Effector CD8-positive, alpha-beta T cell (primary cell): ENCODE measurements around the gene BABAM2.

Source experiments
- DNase-seq: peaks from one replicate; lab custom pipeline; 2025; lab: John Stamatoyannopoulos, UW

Gene BABAM2

GRCh38 chr2:28128281-28128950 lies 237.9 kb downstream of the BABAM2 start:
- no peak for DNase-seq

- no peak for DNase-seq
These were observed 239.6 kb downstream of the BABAM2 start for GRCh38 chr2:28129955-28130695.

GRCh38 chr2:28133778-28134177 lies 243.2 kb downstream of the BABAM2 start:
- DNase-seq = no peak

- no peak for DNase-seq
These were observed 243.8 kb downstream of the BABAM2 start for GRCh38 chr2:28134262-28134812.

- no peak for DNase-seq
These were observed 244.3 kb downstream of the BABAM2 start for GRCh38 chr2:28134857-28135256.

- no peak for DNase-seq
These were observed 244.8 kb downstream of the BABAM2 start for GRCh38 chr2:28135324-28135723.

- DNase-seq = no peak
These were observed 245.3 kb downstream of the BABAM2 start for GRCh38 chr2:28135799-28136198.

GRCh38 chr2:28136556-28136955 lies 246.0 kb downstream of the BABAM2 start:
- DNase-seq = no peak

- DNase-seq = no peak
These were observed 246.7 kb downstream of the BABAM2 start for GRCh38 chr2:28137221-28137620.

GRCh38 chr2:28142386-28142785 lies 251.9 kb downstream of the BABAM2 start:
- no peak for DNase-seq

GRCh38 chr2:28148000-28148399 lies 257.5 kb downstream of the BABAM2 start:
- DNase-seq = no peak

GRCh38 chr2:28148566-28148965 lies 258.0 kb downstream of the BABAM2 start:
- DNase-seq = no peak

GRCh38 chr2:28150236-28150915 lies 259.8 kb downstream of the BABAM2 start:
- no peak for DNase-seq

- DNase-seq = no peak
These were observed 260.5 kb downstream of the BABAM2 start for GRCh38 chr2:28150994-28151393.

GRCh38 chr2:28152585-28153280 lies 262.2 kb downstream of the BABAM2 start:
- DNase-seq = no peak

- DNase-seq = no peak
These were observed 263.3 kb downstream of the BABAM2 start for GRCh38 chr2:28153851-28154250.

GRCh38 chr2:28155086-28155485 lies 264.6 kb downstream of the BABAM2 start:
- no peak for DNase-seq

- DNase-seq = no peak
These were observed 265.1 kb downstream of the BABAM2 start for GRCh38 chr2:28155627-28156026.

- DNase-seq = no peak
These were observed 268.3 kb downstream of the BABAM2 start for GRCh38 chr2:28158791-28159190.

- no peak for DNase-seq
These were observed 270.5 kb downstream of the BABAM2 start for GRCh38 chr2:28160986-28161425.

GRCh38 chr2:28161466-28161865 lies 270.9 kb downstream of the BABAM2 start:
- no peak for DNase-seq

- no peak for DNase-seq
These were observed 272.0 kb downstream of the BABAM2 start for GRCh38 chr2:28162564-28162963.
